Mammary epithelial cell (primary cell): ENCODE results near the gene TSFM.

Source experiments
- EZH2 ChIP-seq: IDR thresholded peaks from 2 replicates; pipeline ENCODE4 v1.6.1; 2012; ENCODE audit warnings: low read length, inconsistent platforms, borderline replicate concordance
- TF ChIP-seq, protein P1 (sequence below), 2 donors: IDR thresholded peaks in 1 of 2; conservative IDR thresholded peaks in 1 of 2; 2 replicates each; pipeline ENCODE4 v1.5.1; 2011 to 2012; ENCODE audit warnings: inconsistent platforms in 2 of 2, low read length in 2 of 2, mild to moderate bottlenecking in 2 of 2, control low read depth in 1 of 2, low read depth in 1 of 2; ENCODE audit not compliant: insufficient read depth in 1 of 2; ENCODE audit errors: extremely low read depth in 1 of 2

DNA sequence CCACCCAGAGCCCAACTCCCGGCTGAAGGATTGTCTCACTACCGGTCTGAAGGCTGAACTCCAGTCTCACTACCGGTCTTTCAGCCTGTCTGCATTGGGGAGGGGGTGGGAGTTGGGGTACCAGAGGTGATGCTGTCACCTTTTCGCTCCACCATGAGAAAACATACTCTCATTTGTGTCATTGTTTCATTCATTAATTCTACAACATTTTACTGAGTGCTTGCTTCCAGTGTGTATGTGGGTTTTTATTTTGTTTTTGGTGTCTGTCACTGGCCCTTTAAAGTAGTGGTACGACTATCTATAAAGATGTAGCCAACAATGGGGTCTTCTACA, 30.0 kb upstream of the TSFM start:
- TF ChIP-seq EZH2, result no peak
- TF ChIP-seq, protein P1, sequence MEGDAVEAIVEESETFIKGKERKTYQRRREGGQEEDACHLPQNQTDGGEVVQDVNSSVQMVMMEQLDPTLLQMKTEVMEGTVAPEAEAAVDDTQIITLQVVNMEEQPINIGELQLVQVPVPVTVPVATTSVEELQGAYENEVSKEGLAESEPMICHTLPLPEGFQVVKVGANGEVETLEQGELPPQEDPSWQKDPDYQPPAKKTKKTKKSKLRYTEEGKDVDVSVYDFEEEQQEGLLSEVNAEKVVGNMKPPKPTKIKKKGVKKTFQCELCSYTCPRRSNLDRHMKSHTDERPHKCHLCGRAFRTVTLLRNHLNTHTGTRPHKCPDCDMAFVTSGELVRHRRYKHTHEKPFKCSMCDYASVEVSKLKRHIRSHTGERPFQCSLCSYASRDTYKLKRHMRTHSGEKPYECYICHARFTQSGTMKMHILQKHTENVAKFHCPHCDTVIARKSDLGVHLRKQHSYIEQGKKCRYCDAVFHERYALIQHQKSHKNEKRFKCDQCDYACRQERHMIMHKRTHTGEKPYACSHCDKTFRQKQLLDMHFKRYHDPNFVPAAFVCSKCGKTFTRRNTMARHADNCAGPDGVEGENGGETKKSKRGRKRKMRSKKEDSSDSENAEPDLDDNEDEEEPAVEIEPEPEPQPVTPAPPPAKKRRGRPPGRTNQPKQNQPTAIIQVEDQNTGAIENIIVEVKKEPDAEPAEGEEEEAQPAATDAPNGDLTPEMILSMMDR (conservative IDR thresholded peaks at IDR 0.05 in 1 of 2, IDR thresholded peaks at IDR 0.05 in 1 of 2; ENCODE audit: extremely low read depth in 1 of 2, insufficient read depth in 1 of 2, low read depth in 1 of 2, low read length in 2 of 2), result no peak
